NCI-H345 treated with DMSO at 0.1 percent for 48 hours (cell line): ENCODE results near the gene COL15A1.

Experiments
- DNase-seq: peaks from one replicate; lab custom pipeline; 2025; ENCODE audit not compliant: unreplicated experiment; lab: John Stamatoyannopoulos, UW

Gene COL15A1

GRCh38 chr9:99030610-99031109, 87.0 kb downstream of the COL15A1 start:
- DNase-seq, result no peak

GRCh38 chr9:99031319-99031718, 87.6 kb downstream of the COL15A1 start:
- DNase-seq, result no peak

- no peak for DNase-seq
Observed at GRCh38 chr9:99031994-99032393, 88.3 kb downstream of the COL15A1 start.

- DNase-seq, result no peak
Observed at GRCh38 chr9:99034149-99034548, 90.4 kb downstream of the COL15A1 start.

- no peak for DNase-seq
Observed at GRCh38 chr9:99035313-99035712, 91.6 kb downstream of the COL15A1 start.

- DNase-seq, result no peak
Observed at GRCh38 chr9:99037769-99038483, 94.2 kb downstream of the COL15A1 start.

- no peak for DNase-seq
Observed at GRCh38 chr9:99038484-99038820, 94.7 kb downstream of the COL15A1 start.

- no peak for DNase-seq
Observed at GRCh38 chr9:99039505-99040182, 95.9 kb downstream of the COL15A1 start.

GRCh38 chr9:99040251-99040900, 96.7 kb downstream of the COL15A1 start:
- no peak for DNase-seq

GRCh38 chr9:99040911-99041582, 97.3 kb downstream of the COL15A1 start:
- no peak for DNase-seq

GRCh38 chr9:99041618-99042017, 97.9 kb downstream of the COL15A1 start:
- DNase-seq, result no peak

- DNase-seq, result no peak
Observed at GRCh38 chr9:99042620-99043019, 98.9 kb downstream of the COL15A1 start.

GRCh38 chr9:99044827-99045226, 101.1 kb downstream of the COL15A1 start:
- no peak for DNase-seq

GRCh38 chr9:99046068-99046467, 102.4 kb downstream of the COL15A1 start:
- DNase-seq, result no peak

- no peak for DNase-seq
Observed at GRCh38 chr9:99046542-99047071, 102.9 kb downstream of the COL15A1 start.

- DNase-seq, result no peak
Observed at GRCh38 chr9:99049228-99049627, 105.5 kb downstream of the COL15A1 start.

- no peak for DNase-seq
Observed at GRCh38 chr9:99049641-99050040, 105.9 kb downstream of the COL15A1 start.

GRCh38 chr9:99050292-99050911, 106.7 kb downstream of the COL15A1 start:
- DNase-seq, result no peak

- no peak for DNase-seq
Observed at GRCh38 chr9:99050924-99051323, 107.2 kb downstream of the COL15A1 start.

GRCh38 chr9:99051406-99051805, 107.7 kb downstream of the COL15A1 start:
- DNase-seq, result no peak

- no peak for DNase-seq
Observed at GRCh38 chr9:99051851-99052250, 108.1 kb downstream of the COL15A1 start.
